GM19238 (cell line): ENCODE data around the gene AIF1L.
"Not testable (repeated sequence)": the region's sequence is repeated elsewhere in the genome, so short reads cannot be mapped to it uniquely, and the experiment has no call there.

Experiments used
- DNase-seq: peaks from one replicate; pipeline ENCODE4 v3.0.0; 2011; ENCODE audit warnings: low spot score; ENCODE audit not compliant: insufficient read length

Gene AIF1L

GRCh38 chr9:131098391-131099101 lies 2.2 kb downstream of the AIF1L start:
- no peak for DNase-seq

- DNase-seq: no peak
These were observed 2.8 kb downstream of the AIF1L start for GRCh38 chr9:131099102-131099606.

- DNase-seq: not testable (repeated sequence)
These were observed 3.5 kb downstream of the AIF1L start for GRCh38 chr9:131099845-131100244.

DNA sequence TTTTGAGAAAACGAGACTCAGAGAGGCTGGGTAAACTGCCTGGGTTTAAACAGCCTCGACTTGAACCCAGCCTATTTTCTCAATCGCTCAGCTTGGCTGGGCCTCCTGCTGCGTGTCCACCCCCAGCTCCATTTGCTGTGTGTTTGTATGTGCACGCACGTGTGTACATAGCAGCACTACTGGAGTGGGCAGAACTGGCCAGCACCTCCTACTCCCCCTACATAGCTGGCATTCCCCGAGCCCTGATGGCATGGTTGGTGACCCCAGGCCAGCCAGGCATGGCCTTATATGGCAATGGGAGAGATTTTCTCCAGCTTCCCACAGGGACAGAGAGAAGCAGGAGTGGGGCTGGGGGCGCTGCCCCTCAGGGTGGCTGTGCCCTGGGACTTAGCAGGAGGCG lies 4.1 kb downstream of the AIF1L start:
- no peak for DNase-seq

- no peak for DNase-seq
These were observed 5.1 kb downstream of the AIF1L start for GRCh38 chr9:131101207-131101964.

GRCh38 chr9:131103024-131103423 lies 6.7 kb downstream of the AIF1L start:
- no peak for DNase-seq

DNA sequence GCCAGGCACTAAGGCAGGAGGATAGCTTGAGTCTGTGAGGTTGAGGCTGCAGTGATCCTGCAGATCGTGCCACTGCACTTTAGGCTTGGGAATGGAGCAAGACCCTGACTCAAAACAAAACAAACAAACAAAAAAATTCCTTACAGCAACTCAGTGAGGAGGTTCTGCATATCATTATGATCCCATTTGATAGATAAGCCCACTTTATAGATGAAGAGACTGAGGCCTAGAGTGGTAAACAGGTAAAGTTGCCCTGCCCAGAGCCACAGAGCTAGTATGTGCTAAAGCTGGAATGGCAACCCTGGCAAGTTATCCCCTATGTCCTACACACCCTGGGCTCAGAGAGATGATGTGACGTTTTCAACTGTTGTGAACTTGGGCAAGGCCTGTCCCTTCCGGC lies 7.2 kb downstream of the AIF1L start:
- no peak for DNase-seq

DNA sequence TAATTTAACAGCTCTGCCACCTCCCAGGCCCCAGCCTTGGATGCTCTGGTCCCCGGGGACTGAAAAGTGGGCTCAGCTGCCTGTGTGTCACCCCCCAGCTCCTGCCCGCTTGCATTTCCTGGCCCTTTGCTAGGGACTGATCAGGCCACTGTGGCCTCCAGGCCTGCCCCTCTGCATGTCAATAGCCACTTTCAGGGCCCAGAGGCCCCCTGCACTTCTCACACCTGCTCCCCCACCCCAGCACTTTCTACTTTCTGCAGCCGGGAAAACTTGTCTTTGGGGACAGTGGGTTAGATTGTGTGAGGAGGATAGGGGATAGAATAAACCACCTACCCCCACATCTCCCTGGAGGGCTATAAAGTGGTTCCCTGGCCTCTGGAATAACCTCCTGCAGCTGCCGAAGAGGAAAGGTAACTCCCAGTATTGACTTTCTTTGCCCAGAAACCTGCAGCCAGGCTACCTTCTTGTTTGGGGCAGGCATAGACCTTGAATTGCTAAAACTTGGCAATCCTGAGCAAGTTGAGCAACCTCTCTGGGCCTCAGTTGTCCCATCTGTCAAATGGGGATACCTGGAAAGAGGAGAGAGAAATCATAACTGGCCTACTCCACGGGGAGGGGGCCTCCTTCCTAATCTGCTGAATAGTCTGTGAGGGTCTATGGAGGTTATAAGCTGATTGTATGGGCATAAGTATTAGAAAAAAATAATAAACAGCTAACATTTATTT lies 7.8 kb downstream of the AIF1L start:
- DNase-seq: no peak

DNA sequence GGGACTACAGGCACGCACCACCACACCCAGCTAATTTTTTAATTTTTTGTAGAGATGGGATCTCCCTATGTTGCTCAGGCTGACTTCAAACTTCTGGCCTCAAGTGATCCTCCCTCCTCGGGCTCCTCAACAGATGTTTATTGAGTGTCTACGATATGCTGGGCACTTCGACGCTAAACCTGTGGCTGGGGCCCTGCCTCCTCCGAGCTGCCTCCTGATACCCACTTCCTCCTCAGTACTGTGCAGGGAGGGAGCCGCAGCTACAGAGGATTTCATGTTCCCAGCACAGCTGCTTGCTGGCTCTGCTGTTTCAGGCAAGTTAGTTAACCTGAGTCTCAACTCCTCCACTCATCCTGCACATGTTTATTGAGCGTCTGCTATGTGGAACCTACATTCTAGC lies 9.6 kb downstream of the AIF1L start:
- DNase-seq: no peak

GRCh38 chr9:131107760-131108159 lies 11.4 kb downstream of the AIF1L start:
- no peak for DNase-seq

DNA sequence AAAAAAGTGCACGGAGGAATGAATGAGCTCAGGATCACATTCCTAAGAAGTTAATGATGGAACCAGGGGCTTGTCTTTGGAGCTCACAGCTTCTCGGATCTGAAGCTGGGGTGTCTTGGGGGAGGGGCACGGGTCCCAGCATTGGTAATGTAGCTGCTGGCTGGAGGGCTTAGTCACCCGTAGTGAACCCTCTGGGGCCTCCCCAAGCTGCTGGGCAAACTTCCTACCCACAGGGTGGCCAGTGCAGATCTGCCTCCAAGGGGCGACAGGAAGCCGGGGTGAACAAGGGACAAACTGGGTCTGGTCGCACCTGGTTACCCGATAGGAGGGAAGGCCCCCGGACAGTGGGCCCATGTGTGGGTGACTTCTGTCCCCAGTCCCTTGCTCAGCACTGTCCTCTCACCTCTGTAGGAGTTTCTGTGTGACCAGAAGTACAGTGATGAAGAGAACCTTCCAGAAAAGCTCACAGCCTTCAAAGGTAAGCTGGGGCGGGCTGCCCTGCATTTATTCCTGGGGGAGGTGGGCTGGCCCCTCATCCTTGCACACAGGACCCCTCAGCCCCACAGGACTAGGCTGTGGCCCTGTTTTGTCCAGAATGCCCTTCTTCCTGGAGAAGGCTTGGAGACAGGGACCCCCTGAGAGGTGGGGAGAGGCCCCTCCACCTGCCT lies 15.0 kb downstream of the AIF1L start:
- no peak for DNase-seq

DNA sequence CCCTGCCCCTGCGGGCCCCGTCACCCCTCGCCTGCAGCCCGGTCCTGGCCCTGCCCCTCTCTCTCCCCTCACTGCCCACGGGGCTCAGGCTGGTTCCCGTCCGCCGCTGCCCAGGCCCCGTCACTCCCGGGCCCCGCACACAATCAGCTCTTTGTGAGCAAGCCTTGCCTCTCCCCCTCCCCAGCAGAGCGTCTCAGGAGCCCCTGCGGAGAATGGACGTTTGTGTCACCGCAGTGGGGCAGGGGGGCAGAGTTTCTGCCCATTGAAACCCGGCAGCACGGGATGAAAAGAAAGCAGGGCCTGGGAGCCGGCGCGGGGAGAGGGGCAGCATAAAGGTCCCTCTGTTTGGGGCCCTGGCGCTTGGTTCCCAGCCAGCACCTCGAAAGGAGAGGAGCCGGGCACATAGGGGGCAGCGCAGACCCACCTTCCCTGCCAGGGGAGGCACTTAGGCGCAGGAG lies 15.6 kb downstream of the AIF1L start:
- no peak for DNase-seq

- DNase-seq: no peak
These were observed 16.2 kb downstream of the AIF1L start for GRCh38 chr9:131112374-131113154.

GRCh38 chr9:131113655-131114054 lies 17.3 kb downstream of the AIF1L start:
- no peak for DNase-seq

GRCh38 chr9:131114084-131114535 lies 17.8 kb downstream of the AIF1L start:
- DNase-seq: no peak

DNA sequence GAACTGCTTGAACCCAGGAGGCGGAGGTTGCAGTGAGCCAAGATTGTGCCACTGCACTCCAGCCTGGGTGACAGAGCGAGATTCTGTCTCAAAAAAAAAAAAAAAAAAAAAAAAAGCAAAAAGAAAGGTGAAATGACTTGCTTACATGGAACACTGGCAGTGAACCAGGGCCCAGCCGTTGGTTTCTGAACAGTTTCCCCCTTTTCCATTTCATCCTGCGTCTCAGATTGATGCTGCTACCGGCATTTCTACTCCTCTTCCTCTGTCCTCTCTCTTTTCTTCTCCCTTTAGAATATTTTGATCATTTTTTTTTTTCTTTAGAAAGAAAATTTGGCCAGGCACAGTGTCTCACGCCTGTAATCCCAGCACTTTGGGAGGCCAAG lies 19.0 kb downstream of the AIF1L start:
- not testable (repeated sequence) for DNase-seq

GRCh38 chr9:131116281-131117120 lies 20.2 kb downstream of the AIF1L start:
- DNase-seq: no peak

DNA sequence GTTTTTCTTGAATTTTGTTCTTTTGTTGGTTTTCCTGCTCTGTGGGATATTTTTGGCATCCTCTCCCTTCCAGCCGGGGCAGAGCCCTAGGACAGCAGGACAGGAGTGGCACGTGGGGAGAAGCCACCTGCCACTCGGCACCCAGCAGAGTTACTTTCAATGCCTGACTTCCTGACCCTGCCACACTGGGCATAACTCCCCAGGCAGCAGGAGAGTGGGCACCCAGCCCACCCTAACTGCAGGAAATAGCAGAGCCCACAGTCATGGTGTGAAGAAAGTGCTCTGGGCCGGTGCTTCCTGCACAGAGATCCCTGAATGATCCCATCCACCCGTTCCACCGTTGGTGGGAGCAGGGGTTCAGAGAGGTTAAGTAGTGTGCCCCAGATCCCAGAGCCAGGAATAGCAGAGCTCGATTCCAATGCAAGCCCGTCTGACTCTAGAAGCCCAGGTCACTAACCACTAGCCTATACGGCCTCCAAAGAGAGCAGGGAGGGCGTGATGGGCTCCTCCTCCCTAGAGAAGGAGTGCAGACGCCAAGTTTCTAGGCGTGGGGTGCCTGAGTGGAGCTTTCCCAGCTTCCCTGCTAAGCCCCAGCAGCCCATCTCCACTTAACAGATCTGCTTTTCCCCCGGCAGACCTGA lies 20.9 kb downstream of the AIF1L start:
- DNase-seq: no peak

GRCh38 chr9:131117762-131118145 lies 21.4 kb downstream of the AIF1L start:
- no peak for DNase-seq
